ENCODE results near the gene SLC37A3. TPM values are rescaled to one million over a fixed set of nuclear protein-coding genes. Genes with fewer than 3 reads are reported as not detected.

Gene SLC37A3
- total and polyA plus RNA-seq, 2 donors (not counting 3 experiments of a cell fraction or from before 2014, with no cell fraction given), result 32.7 to 59.7 TPM

GRCh38 chr7:140310337-140311002, 87.9 kb downstream of the SLC37A3 start:
- no peak overlapping the region for H3K4me3 ChIP-seq (replicated peaks in 1 of 3; ENCODE audit: insufficient read depth in 1 of 3, low read depth in 1 of 3, low read length in 3 of 3)
- no peaks in the 10 kb centered on the region for H3K9me3 ChIP-seq (replicated peaks; ENCODE audit: control insufficient read depth, insufficient read depth, low read length)
- no TSS peak for BruUV-seq (replicated peaks)
- H3K9me1 ChIP-seq (replicated peaks; ENCODE audit: control insufficient read depth, extremely low read depth, insufficient read depth, low read length), result no peaks in the 10 kb centered on the region
- peaks cover 0 to 2% of the 10 kb centered on the region in 2 experiments for H3K27me3 ChIP-seq (ENCODE audit: control insufficient read depth in 2 of 2, insufficient read depth in 2 of 2, low read length in 2 of 2)
- H2AFZ ChIP-seq (ENCODE audit: low read depth, low read length), result no peak overlapping the region
- POLR2A ChIA-PET, result no interaction called here
- no peak overlapping the region for H3K9ac ChIP-seq (replicated peaks; ENCODE audit: extremely low read depth, insufficient read depth, low read length)
- FAIRE-seq (no peak), DNase-seq (ENCODE audit: low read depth, low spot score) (no peak)
- dilution Hi-C loops (cut with MboI; ENCODE audit: extremely low pct_ligation_motif_present, low sequenced_read_pairs), result no loop called here
- no peaks in the 10 kb centered on the region for H3K36me3 ChIP-seq (ENCODE audit: control insufficient read depth in 2 of 2, extremely low read depth in 1 of 2, insufficient read depth in 2 of 2, low read length in 2 of 2)
- no peaks in the 10 kb centered on the region for H3K4me1 ChIP-seq (ENCODE audit: control insufficient read depth, extremely low read depth, insufficient read depth, low read length)
- CTCF ChIA-PET, result no interaction called here
- TF ChIP-seq POLR2A (IDR thresholded peaks at IDR 0.05; ENCODE audit: low read depth, low read length) (no peak), FOS (IDR thresholded peaks at IDR 0.05; ENCODE audit: borderline replicate concordance, insufficient read depth, low read length) (no peak), MYC (IDR thresholded peaks at IDR 0.05; ENCODE audit: low read depth, low read length) (no peak), POLR2AphosphoS5 (IDR thresholded peaks at IDR 0.05; ENCODE audit: insufficient read depth, low read depth, low read length) (no peak), MAX (IDR thresholded peaks at IDR 0.05; ENCODE audit: insufficient read depth, insufficient read length) (no peak), EZH2 (IDR thresholded peaks at IDR 0.05; ENCODE audit: borderline replicate concordance, low read depth, low read length, severe bottlenecking) (no peak), GATA2 (IDR thresholded peaks at IDR 0.05; ENCODE audit: insufficient read depth, insufficient read length, low read depth, low read length) (no peak)
- H3K79me2 ChIP-seq (ENCODE audit: control insufficient read depth, insufficient read depth, low read length), result no peaks in the 10 kb centered on the region
- H3K27ac ChIP-seq (ENCODE audit: insufficient read depth, low read depth, low read length), result no peak overlapping the region
- H4K20me1 ChIP-seq (replicated peaks; ENCODE audit: control insufficient read depth, extremely low read depth, insufficient read depth, low read length), result no peaks in the 10 kb centered on the region
- intact Hi-C loops (cut with micrococcal nuclease), result no loop called here
- no peak overlapping the region for H3K4me2 ChIP-seq (ENCODE audit: insufficient read depth, low read length)

- H4K20me1 ChIP-seq (replicated peaks; ENCODE audit: control insufficient read depth, extremely low read depth, insufficient read depth, low read length), result no peaks in the 10 kb centered on the region
- FAIRE-seq, result no peak
- no peaks in the 10 kb centered on the region for H3K9me3 ChIP-seq (replicated peaks; ENCODE audit: control insufficient read depth, insufficient read depth, low read length)
- ChIA-PET CTCF (no interaction called here), POLR2A (no interaction called here)
- no peaks in the 10 kb centered on the region for H3K79me2 ChIP-seq (ENCODE audit: control insufficient read depth, insufficient read depth, low read length)
- H3K4me2 ChIP-seq (ENCODE audit: insufficient read depth, low read length), result no peak overlapping the region
- no peak overlapping the region for H3K9ac ChIP-seq (replicated peaks; ENCODE audit: extremely low read depth, insufficient read depth, low read length)
- no peak overlapping the region for H2AFZ ChIP-seq (ENCODE audit: low read depth, low read length)
- dilution Hi-C loops (cut with MboI; ENCODE audit: extremely low pct_ligation_motif_present, low sequenced_read_pairs), result no loop called here
- H3K9me1 ChIP-seq (replicated peaks; ENCODE audit: control insufficient read depth, extremely low read depth, insufficient read depth, low read length), result no peaks in the 10 kb centered on the region
- no peak overlapping the region for H3K4me3 ChIP-seq (replicated peaks in 1 of 3; ENCODE audit: insufficient read depth in 1 of 3, low read depth in 1 of 3, low read length in 3 of 3)
- no peaks in the 10 kb centered on the region for H3K4me1 ChIP-seq (ENCODE audit: control insufficient read depth, extremely low read depth, insufficient read depth, low read length)
- no peak for DNase-seq (ENCODE audit: low read depth, low spot score)
- no TSS peak for BruUV-seq (replicated peaks)
- peaks cover 0 to 2% of the 10 kb centered on the region in 2 experiments for H3K27me3 ChIP-seq (ENCODE audit: control insufficient read depth in 2 of 2, insufficient read depth in 2 of 2, low read length in 2 of 2)
- TF ChIP-seq EZH2 (IDR thresholded peaks at IDR 0.05; ENCODE audit: borderline replicate concordance, low read depth, low read length, severe bottlenecking), result no peak
- TF ChIP-seq CTCF (IDR thresholded peaks at IDR 0.05; ENCODE audit: extremely low read depth in 1 of 2, insufficient read depth in 1 of 2, low read depth in 1 of 2, low read length in 2 of 2), result no peak
- no peak for TF ChIP-seq FOS (IDR thresholded peaks at IDR 0.05; ENCODE audit: borderline replicate concordance, insufficient read depth, low read length)
- TF ChIP-seq POLR2A (IDR thresholded peaks at IDR 0.05; ENCODE audit: low read depth, low read length), result no peak
- no peak for TF ChIP-seq JUN (IDR thresholded peaks at IDR 0.05; ENCODE audit: borderline replicate concordance, insufficient read depth, insufficient read length, low read depth)
- no peak for TF ChIP-seq MAX (IDR thresholded peaks at IDR 0.05; ENCODE audit: insufficient read depth, insufficient read length)
- TF ChIP-seq MYC (IDR thresholded peaks at IDR 0.05; ENCODE audit: low read depth, low read length), result no peak
- no peak for TF ChIP-seq GATA2 (IDR thresholded peaks at IDR 0.05; ENCODE audit: insufficient read depth, insufficient read length, low read depth, low read length)
- TF ChIP-seq POLR2AphosphoS5 (IDR thresholded peaks at IDR 0.05; ENCODE audit: insufficient read depth, low read depth, low read length), result no peak
- intact Hi-C loops (cut with micrococcal nuclease), result no loop called here
- H3K27ac ChIP-seq (ENCODE audit: insufficient read depth, low read depth, low read length), result no peak overlapping the region
- H3K36me3 ChIP-seq (ENCODE audit: control insufficient read depth in 2 of 2, extremely low read depth in 1 of 2, insufficient read depth in 2 of 2, low read length in 2 of 2), result no peaks in the 10 kb centered on the region
These were observed 90.3 kb downstream of the SLC37A3 start for GRCh38 chr7:140308060-140308459.
